CD8-positive, alpha-beta memory T cell (primary cell): ENCODE data around the gene STK40. TPM values are rescaled to one million over a fixed set of nuclear protein-coding genes. Genes with fewer than 3 reads are reported as not detected.

Experiments
- CTCF ChIA-PET: fragments of 350-600 bp; sonication (Branson Sonifier 250); formaldehyde crosslinking; loops from one replicate; lab custom pipeline; 2021; ENCODE audit warnings: antibody characterized with exemption; lab: Charles Lee
- POLR2A ChIA-PET: fragments of 350-600 bp; sonication (Branson Sonifier 250); formaldehyde crosslinking; loops from one replicate; lab custom pipeline; 2021; ENCODE audit warnings: antibody characterized with exemption; lab: Charles Lee
- DNase-seq, 5 donors: peaks; one replicate each; pipeline versions ENCODE4 v3.0.0 to v3.0.0-alpha.2; 2020 to 2022; ENCODE audit warnings: mixed read lengths in 1 of 5
- H3K27ac ChIP-seq: one replicate; pipeline ENCODE4 v1.7.0; 2013; ENCODE audit warnings: low read depth, mild to moderate bottlenecking, low read length, moderate library complexity
- H3K27me3 ChIP-seq: 2 replicates; pipeline ENCODE4 v1.7.0; 2013; ENCODE audit warnings: low read length, mild to moderate bottlenecking; ENCODE audit not compliant: insufficient read depth, poor library complexity, severe bottlenecking
- H3K36me3 ChIP-seq: 2 replicates; pipeline ENCODE4 v1.7.0; 2013; ENCODE audit warnings: mild to moderate bottlenecking, low read length, moderate library complexity; ENCODE audit not compliant: insufficient read depth
- H3K4me1 ChIP-seq: 2 replicates; pipeline ENCODE4 v1.7.0; 2013; ENCODE audit warnings: mild to moderate bottlenecking, low read length, moderate library complexity; ENCODE audit not compliant: insufficient read depth
- H3K4me3 ChIP-seq: 2 replicates; pipeline ENCODE4 v1.7.0; 2013; ENCODE audit warnings: mild to moderate bottlenecking, low read length
- H3K9me3 ChIP-seq: 2 replicates; pipeline ENCODE4 v1.7.0; 2013; ENCODE audit warnings: mild to moderate bottlenecking, low read length
- H3K27ac Mint-ChIP-seq, 8 donors: one replicate each; pipeline ENCODE4 v1.8.0; 2020 to 2021; ENCODE audit warnings: mixed read lengths in 8 of 8, mild to moderate bottlenecking in 6 of 8, inconsistent platforms in 3 of 8, moderate library complexity in 3 of 8
- H3K27me3 Mint-ChIP-seq, 2 donors: one replicate each; pipeline ENCODE4 v1.8.0; 2020 to 2021; ENCODE audit warnings: mixed read lengths in 2 of 2, mild to moderate bottlenecking in 1 of 2, moderate library complexity in 1 of 2
- H3K36me3 Mint-ChIP-seq, 3 donors: one replicate each; pipeline ENCODE4 v1.8.0; 2020 to 2021; ENCODE audit warnings: mixed read lengths in 3 of 3, inconsistent platforms in 1 of 3, mild to moderate bottlenecking in 1 of 3
- H3K4me1 Mint-ChIP-seq, 3 donors: one replicate each; pipeline ENCODE4 v1.8.0; 2020 to 2021; ENCODE audit warnings: mixed read lengths in 3 of 3, inconsistent platforms in 1 of 3, mild to moderate bottlenecking in 1 of 3
- H3K4me3 Mint-ChIP-seq, 7 donors: one replicate each; pipeline ENCODE4 v1.8.0; 2020 to 2021; ENCODE audit warnings: mixed read lengths in 7 of 7, mild to moderate bottlenecking in 6 of 7, moderate library complexity in 4 of 7, inconsistent platforms in 2 of 7
- H3K9me3 Mint-ChIP-seq, 5 donors: one replicate each; pipeline ENCODE4 v1.8.0; 2020 to 2022; ENCODE audit warnings: mixed read lengths in 5 of 5, mild to moderate bottlenecking in 3 of 5, moderate library complexity in 2 of 5, inconsistent platforms in 1 of 5
- polyA plus RNA-seq: library from polyadenylated mRNA; unstranded; fragments of 300-500 nt; fragmentation: Illumina TruSeq; gene quantifications from one replicate; pipeline ENCODE4 v1.2.3, GENCODE V29; 2021
- total RNA-seq, 2 experiments: library from RNA; stranded (reverse); gene quantifications; one replicate each; pipeline ENCODE4 v1.2.3, GENCODE V29; 2021

Gene STK40
- total and polyA plus RNA-seq, 3 experiments from 2014 or later: 52.9 to 56.8 (median 53.7) TPM

- H3K4me1 Mint-ChIP-seq: peaks cover 56 to 71% (median 67%) of the 10 kb centered on the region in 3 donors
- H3K4me3 Mint-ChIP-seq: no peak overlapping the region
- H3K4me3 ChIP-seq: no peak overlapping the region
- ChIA-PET POLR2A (no interaction called here), CTCF (interaction anchor here (0.8 to 4.3 kb wide), 14 partner anchors 9 to 220 kb away, joined by 3 to 38 read pairs (median 4); partner anchors contain the start of genes LSM10, SH3D21, STK40 and TRAPPC3)
- H3K36me3 ChIP-seq: no peaks in the 10 kb centered on the region
- no peaks in the 10 kb centered on the region for H3K9me3 Mint-ChIP-seq
- H3K4me1 ChIP-seq: peaks cover 70% of the 10 kb centered on the region
- DNase-seq: peak; percentile 72 to 86 (median 79)
- peak overlapping the region; percentile 6 to 91 (median 84) for H3K27ac Mint-ChIP-seq
- H3K27me3 Mint-ChIP-seq: no peaks in the 10 kb centered on the region
- no peaks in the 10 kb centered on the region for H3K9me3 ChIP-seq
- H3K27me3 ChIP-seq: no peaks in the 10 kb centered on the region
- peak overlapping the region; percentile 8 for H3K27ac ChIP-seq
- peaks cover 0 to 24% (median 0%) of the 10 kb centered on the region in 3 donors for H3K36me3 Mint-ChIP-seq
Measured at GRCh38 chr1:36369061-36369861, 16.5 kb downstream of the STK40 start.

- CTCF ChIA-PET: interaction anchor here (0.6 to 4.3 kb wide), 13 partner anchors 10 to 284 kb away, joined by 3 to 38 read pairs (median 4); partner anchors contain the start of genes EVA1B, LSM10, STK40 and TEKT2
- POLR2A ChIA-PET: interaction anchor here (1.8 kb wide), 1 partner anchor 17 kb away, joined by 7 read pairs; no protein-coding TSS in a partner anchor
- Mint-ChIP-seq H3K27ac (peak overlapping the region in 6 of 8 donors; percentile 38 to 95 (median 90)), H3K4me1 (peaks cover 42 to 57% (median 53%) of the 10 kb centered on the region in 3 donors), H3K4me3 (peak overlapping the region in 1 of 7 donors; percentile 44), H3K27me3 (no peaks in the 10 kb centered on the region), H3K9me3 (no peaks in the 10 kb centered on the region), H3K36me3 (peaks cover 0 to 27% (median 1%) of the 10 kb centered on the region in 3 donors)
- H3K27me3 ChIP-seq: no peaks in the 10 kb centered on the region
- H3K9me3 ChIP-seq: no peaks in the 10 kb centered on the region
- H3K4me1 ChIP-seq: peaks cover 55% of the 10 kb centered on the region
- DNase-seq: no peak
- peaks cover under 1% of the 10 kb centered on the region for H3K36me3 ChIP-seq
- no peak overlapping the region for H3K4me3 ChIP-seq
- H3K27ac ChIP-seq: no peak overlapping the region
Measured at GRCh38 chr1:36367798-36368197, 17.9 kb downstream of the STK40 start.

GRCh38 chr1:36367066-36367465 is 18.7 kb downstream of the STK40 start:
- Mint-ChIP-seq H3K36me3 (peaks cover 0 to 32% (median 1%) of the 10 kb centered on the region in 3 donors), H3K27ac (peak overlapping the region; percentile 57 to 95 (median 86)), H3K4me3 (peak overlapping the region in 6 of 7 donors; percentile 19 to 81 (median 40)), H3K9me3 (no peaks in the 10 kb centered on the region), H3K4me1 (peaks cover 38 to 52% (median 49%) of the 10 kb centered on the region in 3 donors), H3K27me3 (no peaks in the 10 kb centered on the region)
- H3K27ac ChIP-seq: no peak overlapping the region
- H3K36me3 ChIP-seq: peaks cover 8% of the 10 kb centered on the region
- ChIA-PET CTCF (interaction anchor here (0.5 to 4.3 kb wide), 15 partner anchors 11 to 283 kb away, joined by 3 to 38 read pairs (median 3); partner anchors contain the start of genes EVA1B, SH3D21, STK40 and TEKT2), POLR2A (interaction anchor here (0.8 to 1.8 kb wide), 4 partner anchors 17 to 60 kb away, joined by 3 to 7 read pairs (median 4); no protein-coding TSS in a partner anchor)
- no peaks in the 10 kb centered on the region for H3K27me3 ChIP-seq
- H3K4me3 ChIP-seq: peak overlapping the region; percentile 18
- no peaks in the 10 kb centered on the region for H3K9me3 ChIP-seq
- H3K4me1 ChIP-seq: peaks cover 52% of the 10 kb centered on the region
- peak in 2 of 5 donors; percentile 26 to 57 for DNase-seq

GRCh38 chr1:36366091-36366661 is 19.5 kb downstream of the STK40 start:
- Histone ChIP-seq H3K4me1 (peaks cover 52% of the 10 kb centered on the region), H3K9me3 (no peaks in the 10 kb centered on the region), H3K36me3 (peaks cover 10% of the 10 kb centered on the region), H3K27me3 (no peaks in the 10 kb centered on the region), H3K4me3 (no peak overlapping the region), H3K27ac (no peak overlapping the region)
- H3K4me1 Mint-ChIP-seq: peaks cover 38 to 52% (median 49%) of the 10 kb centered on the region in 3 donors
- peak overlapping the region; percentile 84 to 95 (median 90) for H3K27ac Mint-ChIP-seq
- ChIA-PET CTCF (interaction anchor here (0.6 to 4.3 kb wide), 9 partner anchors 15 to 266 kb away, joined by 3 to 38 read pairs (median 4); partner anchors contain the start of genes EVA1B, SH3D21 and STK40), POLR2A (interaction anchor here (1.0 to 1.8 kb wide), 2 partner anchors 18 to 19 kb away, joined by 5 to 7 read pairs; no protein-coding TSS in a partner anchor)
- H3K4me3 Mint-ChIP-seq: peak overlapping the region in 6 of 7 donors; percentile 6 to 59 (median 42)
- peaks cover 2 to 40% (median 3%) of the 10 kb centered on the region in 3 donors for H3K36me3 Mint-ChIP-seq
- no peaks in the 10 kb centered on the region for H3K27me3 Mint-ChIP-seq
- no peaks in the 10 kb centered on the region for H3K9me3 Mint-ChIP-seq
- peak; percentile 34 to 81 (median 55) for DNase-seq

GRCh38 chr1:36365381-36365780 is 20.3 kb downstream of the STK40 start:
- Histone ChIP-seq H3K27ac (no peak overlapping the region), H3K4me1 (peaks cover 51% of the 10 kb centered on the region), H3K9me3 (no peaks in the 10 kb centered on the region), H3K27me3 (no peaks in the 10 kb centered on the region), H3K36me3 (peaks cover 10% of the 10 kb centered on the region), H3K4me3 (no peak overlapping the region)
- no peak for DNase-seq
- Mint-ChIP-seq H3K9me3 (no peaks in the 10 kb centered on the region), H3K4me3 (no peak overlapping the region), H3K4me1 (peaks cover 38 to 50% (median 49%) of the 10 kb centered on the region in 3 donors), H3K27ac (peak overlapping the region in 7 of 8 donors; percentile 47 to 95 (median 88)), H3K27me3 (no peaks in the 10 kb centered on the region), H3K36me3 (peaks cover 3 to 44% (median 3%) of the 10 kb centered on the region in 3 donors)
- CTCF ChIA-PET: interaction anchor here (1.8 kb wide), 1 partner anchor 15 kb away, joined by 5 read pairs; no protein-coding TSS in a partner anchor
- POLR2A ChIA-PET: no interaction called here

GRCh38 chr1:36359911-36360550 is 25.7 kb downstream of the STK40 start:
- DNase-seq: peak in 1 of 5 donors; percentile 22
- Mint-ChIP-seq H3K36me3 (peaks cover 3 to 77% (median 11%) of the 10 kb centered on the region in 3 donors), H3K27me3 (peaks cover 0 to 2% of the 10 kb centered on the region in 2 donors), H3K9me3 (no peaks in the 10 kb centered on the region), H3K4me1 (peaks cover 0 to 7% (median 0%) of the 10 kb centered on the region in 3 donors), H3K4me3 (no peak overlapping the region), H3K27ac (peak overlapping the region in 3 of 8 donors; percentile 55 to 79 (median 78))
- Histone ChIP-seq H3K4me3 (no peak overlapping the region), H3K27ac (no peak overlapping the region), H3K9me3 (no peaks in the 10 kb centered on the region), H3K36me3 (peaks cover 36% of the 10 kb centered on the region), H3K27me3 (no peaks in the 10 kb centered on the region), H3K4me1 (peaks cover 9% of the 10 kb centered on the region)
- ChIA-PET POLR2A (no interaction called here), CTCF (interaction anchor here (1.2 to 1.3 kb wide), 2 partner anchors 9 to 17 kb away, joined by 4 to 6 read pairs; no protein-coding TSS in a partner anchor)

GRCh38 chr1:36359383-36359782 is 26.3 kb downstream of the STK40 start:
- H3K27me3 Mint-ChIP-seq: peaks cover 0 to 2% of the 10 kb centered on the region in 2 donors
- Histone ChIP-seq H3K4me1 (peaks cover 9% of the 10 kb centered on the region), H3K27ac (no peak overlapping the region), H3K27me3 (no peaks in the 10 kb centered on the region), H3K4me3 (no peak overlapping the region), H3K9me3 (no peaks in the 10 kb centered on the region), H3K36me3 (peaks cover 43% of the 10 kb centered on the region)
- peak overlapping the region in 3 of 8 donors; percentile 58 to 79 (median 78) for H3K27ac Mint-ChIP-seq
- DNase-seq: no peak
- ChIA-PET POLR2A (no interaction called here), CTCF (interaction anchor here (1.2 kb wide), 1 partner anchor 17 kb away, joined by 4 read pairs; no protein-coding TSS in a partner anchor)
- no peak overlapping the region for H3K4me3 Mint-ChIP-seq
- no peaks in the 10 kb centered on the region for H3K9me3 Mint-ChIP-seq
- peaks cover 0 to 7% (median 0%) of the 10 kb centered on the region in 3 donors for H3K4me1 Mint-ChIP-seq
- peaks cover 3 to 83% (median 13%) of the 10 kb centered on the region in 3 donors for H3K36me3 Mint-ChIP-seq
